ENCODE measurements around the gene MMP25. TPM values are rescaled to one million over a fixed set of nuclear protein-coding genes. Genes with fewer than 3 reads are reported as not detected.

The MMP25 gene
- polyA plus RNA-seq, 1 donor (not counting 4 experiments of a cell fraction or from before 2014, with no cell fraction given), result 0.09 TPM

GRCh38 chr16:3099732-3100499 lies 53.6 kb downstream of the MMP25 start:
- DNase-seq (ENCODE audit: low read depth, low spot score) (peak; percentile 73), FAIRE-seq (no peak)
- H3K9me3 ChIP-seq (ENCODE audit: control insufficient read depth, low read depth, low read length), result no peaks in the 10 kb centered on the region
- no peaks in the 10 kb centered on the region for H3K9me1 ChIP-seq (ENCODE audit: control insufficient read depth, extremely low read depth, insufficient read depth, low read length)
- TF ChIP-seq, protein P1, sequence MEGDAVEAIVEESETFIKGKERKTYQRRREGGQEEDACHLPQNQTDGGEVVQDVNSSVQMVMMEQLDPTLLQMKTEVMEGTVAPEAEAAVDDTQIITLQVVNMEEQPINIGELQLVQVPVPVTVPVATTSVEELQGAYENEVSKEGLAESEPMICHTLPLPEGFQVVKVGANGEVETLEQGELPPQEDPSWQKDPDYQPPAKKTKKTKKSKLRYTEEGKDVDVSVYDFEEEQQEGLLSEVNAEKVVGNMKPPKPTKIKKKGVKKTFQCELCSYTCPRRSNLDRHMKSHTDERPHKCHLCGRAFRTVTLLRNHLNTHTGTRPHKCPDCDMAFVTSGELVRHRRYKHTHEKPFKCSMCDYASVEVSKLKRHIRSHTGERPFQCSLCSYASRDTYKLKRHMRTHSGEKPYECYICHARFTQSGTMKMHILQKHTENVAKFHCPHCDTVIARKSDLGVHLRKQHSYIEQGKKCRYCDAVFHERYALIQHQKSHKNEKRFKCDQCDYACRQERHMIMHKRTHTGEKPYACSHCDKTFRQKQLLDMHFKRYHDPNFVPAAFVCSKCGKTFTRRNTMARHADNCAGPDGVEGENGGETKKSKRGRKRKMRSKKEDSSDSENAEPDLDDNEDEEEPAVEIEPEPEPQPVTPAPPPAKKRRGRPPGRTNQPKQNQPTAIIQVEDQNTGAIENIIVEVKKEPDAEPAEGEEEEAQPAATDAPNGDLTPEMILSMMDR (optimal IDR thresholded peaks at IDR 0.05 in 1 of 3, IDR thresholded peaks at IDR 0.05 in 1 of 3, conservative IDR thresholded peaks at IDR 0.05 in 1 of 3; ENCODE audit: extremely low read depth in 1 of 3, insufficient read depth in 2 of 3, low read length in 3 of 3), result no peak
- no peak for TF ChIP-seq EZH2 (IDR thresholded peaks at IDR 0.05; ENCODE audit: low read length)
- H3K9ac ChIP-seq (ENCODE audit: control insufficient read depth, extremely low read depth, insufficient read depth, low read length), result no peak overlapping the region
- H3K27ac ChIP-seq (ENCODE audit: control insufficient read depth, insufficient read depth, low read length), result no peak overlapping the region
- peak overlapping the region; percentile 87 for H2AFZ ChIP-seq (ENCODE audit: control insufficient read depth, low read length)
- H3K4me3 ChIP-seq (ENCODE audit: control insufficient read depth in 2 of 3, extremely low read depth in 1 of 3, insufficient read depth in 2 of 3, low read depth in 1 of 3, low read length in 3 of 3), result peak overlapping the region in 1 of 3 experiments; percentile 6
- dilution Hi-C loops (cut with MboI; ENCODE audit: extremely low pct_ligation_motif_present, low sequenced_read_pairs), result no loop called here
- no peaks in the 10 kb centered on the region for H3K36me3 ChIP-seq (ENCODE audit: control insufficient read depth in 2 of 2, extremely low read depth in 1 of 2, insufficient read depth in 2 of 2, low read length in 2 of 2)
- no peaks in the 10 kb centered on the region for H3K27me3 ChIP-seq (ENCODE audit: control insufficient read depth, extremely low read depth, insufficient read depth, low read length)
- H3K4me1 ChIP-seq (ENCODE audit: control insufficient read depth, extremely low read depth, insufficient read depth, low read length), result peaks cover 11% of the 10 kb centered on the region
- no peaks in the 10 kb centered on the region for H3K79me2 ChIP-seq (ENCODE audit: control insufficient read depth, insufficient read depth, low read length)
- H3K4me2 ChIP-seq (ENCODE audit: control insufficient read depth, extremely low read depth, insufficient read depth, low read depth, low read length), result peak overlapping the region; percentile 85
- no peaks in the 10 kb centered on the region for H4K20me1 ChIP-seq (ENCODE audit: control insufficient read depth, extremely low read depth, insufficient read depth, low read length)

DNA sequence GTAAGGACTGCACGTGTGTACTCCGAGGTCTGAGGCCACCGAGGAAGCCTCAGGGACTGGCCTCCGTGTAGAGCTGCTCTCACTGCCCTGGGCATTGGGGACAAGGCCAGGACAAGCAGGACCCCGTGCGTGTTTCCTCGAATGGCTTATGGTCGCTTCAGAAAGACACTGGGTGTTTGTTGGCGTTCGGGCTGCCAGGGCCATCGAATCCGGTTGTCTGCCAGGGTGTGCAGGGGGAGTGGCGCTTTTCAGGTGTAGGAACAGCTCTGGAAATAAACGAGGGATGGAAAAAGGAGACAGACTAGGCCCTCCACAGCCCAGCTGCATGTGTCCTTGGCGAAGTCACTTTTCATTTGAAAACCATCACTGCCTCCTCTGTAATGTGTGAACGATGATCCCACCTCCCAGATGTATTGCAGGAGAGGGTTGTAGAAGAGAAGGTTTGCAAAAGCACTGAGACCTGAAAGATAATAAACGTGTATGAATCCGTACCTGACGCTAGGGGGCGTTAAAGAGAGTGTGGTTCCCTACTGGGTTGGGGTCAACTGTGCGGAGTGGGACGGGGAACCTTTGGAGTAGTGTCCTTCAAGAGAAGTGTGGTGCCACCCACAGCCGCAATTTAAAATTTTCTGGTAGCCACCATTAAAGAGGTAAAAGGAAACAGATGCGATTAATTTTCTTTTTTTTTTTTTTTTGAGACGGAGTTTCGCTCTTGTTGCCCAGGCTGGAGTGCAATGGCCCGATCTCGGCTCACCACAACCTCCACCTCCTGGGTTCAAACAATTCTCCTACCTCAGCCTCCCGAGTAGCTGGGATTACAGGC lies 54.9 kb downstream of the MMP25 start:
- H3K4me1 ChIP-seq (ENCODE audit: control insufficient read depth, extremely low read depth, insufficient read depth, low read length), result peaks cover 11% of the 10 kb centered on the region
- no peaks in the 10 kb centered on the region for H3K79me2 ChIP-seq (ENCODE audit: control insufficient read depth, insufficient read depth, low read length)
- no peaks in the 10 kb centered on the region for H4K20me1 ChIP-seq (ENCODE audit: control insufficient read depth, extremely low read depth, insufficient read depth, low read length)
- no peak overlapping the region for H3K9ac ChIP-seq (ENCODE audit: control insufficient read depth, extremely low read depth, insufficient read depth, low read length)
- no peaks in the 10 kb centered on the region for H3K9me1 ChIP-seq (ENCODE audit: control insufficient read depth, extremely low read depth, insufficient read depth, low read length)
- H3K9me3 ChIP-seq (ENCODE audit: control insufficient read depth, low read depth, low read length), result no peaks in the 10 kb centered on the region
- no peak overlapping the region for H3K4me2 ChIP-seq (ENCODE audit: control insufficient read depth, extremely low read depth, insufficient read depth, low read depth, low read length)
- H3K4me3 ChIP-seq (ENCODE audit: control insufficient read depth in 2 of 3, extremely low read depth in 1 of 3, insufficient read depth in 2 of 3, low read depth in 1 of 3, low read length in 3 of 3), result no peak overlapping the region
- H3K27me3 ChIP-seq (ENCODE audit: control insufficient read depth, extremely low read depth, insufficient read depth, low read length), result no peaks in the 10 kb centered on the region
- no peak overlapping the region for H3K27ac ChIP-seq (ENCODE audit: control insufficient read depth, insufficient read depth, low read length)
- dilution Hi-C loops (cut with MboI; ENCODE audit: extremely low pct_ligation_motif_present, low sequenced_read_pairs), result no loop called here
- TF ChIP-seq, protein P1 (optimal IDR thresholded peaks at IDR 0.05 in 1 of 3, IDR thresholded peaks at IDR 0.05 in 1 of 3, conservative IDR thresholded peaks at IDR 0.05 in 1 of 3; ENCODE audit: extremely low read depth in 1 of 3, insufficient read depth in 2 of 3, low read length in 3 of 3), result peak; percentile 49 to 74 (median 73)
- no peak for TF ChIP-seq EZH2 (IDR thresholded peaks at IDR 0.05; ENCODE audit: low read length)
- no peaks in the 10 kb centered on the region for H3K36me3 ChIP-seq (ENCODE audit: control insufficient read depth in 2 of 2, extremely low read depth in 1 of 2, insufficient read depth in 2 of 2, low read length in 2 of 2)
- no peak for DNase-seq (ENCODE audit: low read depth, low spot score)
- no peak for FAIRE-seq
- H2AFZ ChIP-seq (ENCODE audit: control insufficient read depth, low read length), result no peak overlapping the region

Data from keratinocyte (primary cell).